SK-N-SH (cell line): Measurements from ENCODE around the gene MAPK14.

Experiments
- FOXJ3 ChIP-seq: sonication (generic); formaldehyde crosslinking; IDR thresholded peaks from 2 replicates; pipeline ENCODE4 v1.5.1; 2020; ENCODE audit warnings: mild to moderate bottlenecking, missing genetic modification reagents
- NFIC ChIP-seq: IDR thresholded peaks from 2 replicates; pipeline ENCODE4 v1.4.0; 2012; ENCODE audit warnings: borderline replicate concordance
- SIN3A ChIP-seq: IDR thresholded peaks from 2 replicates; pipeline ENCODE4 v1.6.1; 2012; ENCODE audit warnings: low read depth, mild to moderate bottlenecking, low read length, moderate library complexity, borderline replicate concordance
- USF2 ChIP-seq: fragments of 150-350 bp; IDR thresholded peaks from 2 replicates; pipeline ENCODE4 v1.6.1; 2017; ENCODE audit warnings: antibody characterized with exemption, low read length, low read depth, borderline replicate concordance
- TF ChIP-seq, protein P1 (sequence below): fragments of 200-600 bp; sonication (generic); IDR thresholded peaks from 2 replicates; pipeline ENCODE4 v1.6.1; 2017; ENCODE audit warnings: antibody characterized with exemption, mild to moderate bottlenecking, moderate library complexity

- TF ChIP-seq USF2 (no peak), FOXJ3 (CRISPR knock-in tag) (no peak), NFIC (no peak), SIN3A (no peak)
- TF ChIP-seq, protein P1, sequence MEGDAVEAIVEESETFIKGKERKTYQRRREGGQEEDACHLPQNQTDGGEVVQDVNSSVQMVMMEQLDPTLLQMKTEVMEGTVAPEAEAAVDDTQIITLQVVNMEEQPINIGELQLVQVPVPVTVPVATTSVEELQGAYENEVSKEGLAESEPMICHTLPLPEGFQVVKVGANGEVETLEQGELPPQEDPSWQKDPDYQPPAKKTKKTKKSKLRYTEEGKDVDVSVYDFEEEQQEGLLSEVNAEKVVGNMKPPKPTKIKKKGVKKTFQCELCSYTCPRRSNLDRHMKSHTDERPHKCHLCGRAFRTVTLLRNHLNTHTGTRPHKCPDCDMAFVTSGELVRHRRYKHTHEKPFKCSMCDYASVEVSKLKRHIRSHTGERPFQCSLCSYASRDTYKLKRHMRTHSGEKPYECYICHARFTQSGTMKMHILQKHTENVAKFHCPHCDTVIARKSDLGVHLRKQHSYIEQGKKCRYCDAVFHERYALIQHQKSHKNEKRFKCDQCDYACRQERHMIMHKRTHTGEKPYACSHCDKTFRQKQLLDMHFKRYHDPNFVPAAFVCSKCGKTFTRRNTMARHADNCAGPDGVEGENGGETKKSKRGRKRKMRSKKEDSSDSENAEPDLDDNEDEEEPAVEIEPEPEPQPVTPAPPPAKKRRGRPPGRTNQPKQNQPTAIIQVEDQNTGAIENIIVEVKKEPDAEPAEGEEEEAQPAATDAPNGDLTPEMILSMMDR: no peak
Measured at GRCh38 chr6:36109092-36109491, 81.5 kb downstream of the MAPK14 start.
